Trophoblast cell (in vitro differentiated cells and primary cell): ENCODE measurements around the gene ITPK1.

Experiments
- DNase-seq, 2 donors: peaks; one replicate each; pipeline ENCODE4 v3.0.0-alpha.2; 2016
- H2AFZ ChIP-seq: 2 replicates; pipeline ENCODE4 v1.6.1; 2013; ENCODE audit warnings: low read length, moderate library complexity, mild to moderate bottlenecking; ENCODE audit not compliant: insufficient read depth, poor library complexity
- H2AK5ac ChIP-seq: 2 replicates; pipeline ENCODE4 v1.6.1; 2013; ENCODE audit warnings: mild to moderate bottlenecking, low read length
- H2BK120ac ChIP-seq: 2 replicates; pipeline ENCODE4 v1.6.1; 2013; ENCODE audit warnings: low read length, mild to moderate bottlenecking, moderate library complexity; ENCODE audit not compliant: insufficient read depth, poor library complexity
- H2BK12ac ChIP-seq: 2 replicates; pipeline ENCODE4 v1.6.1; 2013; ENCODE audit warnings: mild to moderate bottlenecking, low read length, moderate library complexity
- H2BK5ac ChIP-seq: 2 replicates; pipeline ENCODE4 v1.6.1; 2013; ENCODE audit warnings: low read length, low read depth, moderate library complexity, mild to moderate bottlenecking; ENCODE audit not compliant: poor library complexity
- H3K14ac ChIP-seq: 2 replicates; pipeline ENCODE4 v1.6.1; 2013; ENCODE audit warnings: mild to moderate bottlenecking, low read length
- H3K18ac ChIP-seq: 2 replicates; pipeline ENCODE4 v1.6.1; 2013; ENCODE audit warnings: mild to moderate bottlenecking, low read length
- H3K23ac ChIP-seq: 2 replicates; pipeline ENCODE4 v1.6.1; 2013; ENCODE audit warnings: low read length
- H3K27ac ChIP-seq: 2 replicates; pipeline ENCODE4 v1.5.1; 2013; ENCODE audit warnings: low read depth, mild to moderate bottlenecking, inconsistent platforms, low read length, moderate library complexity
- H3K27me3 ChIP-seq: 2 replicates; pipeline ENCODE4 v1.6.1; 2013; ENCODE audit warnings: inconsistent platforms, mild to moderate bottlenecking, low read length, moderate library complexity; ENCODE audit not compliant: insufficient read depth
- H3K36me3 ChIP-seq, 2 experiments: 1 replicate in 1 of 2; 2 replicates in 1 of 2; pipeline ENCODE4 v1.6.1; 2013; ENCODE audit warnings: low read length in 2 of 2, mild to moderate bottlenecking in 2 of 2, moderate library complexity in 1 of 2; ENCODE audit not compliant: insufficient read depth in 2 of 2, control insufficient read depth in 1 of 2
- H3K4ac ChIP-seq: 2 replicates; pipeline ENCODE4 v1.6.1; 2013; ENCODE audit warnings: low read depth, mild to moderate bottlenecking, low read length, moderate library complexity
- H3K4me1 ChIP-seq, 2 experiments: 1 replicate in 1 of 2; 2 replicates in 1 of 2; pipeline ENCODE4 v1.6.1; 2013; ENCODE audit warnings: low read length in 2 of 2, mild to moderate bottlenecking in 2 of 2, moderate library complexity in 1 of 2; ENCODE audit not compliant: insufficient read depth in 2 of 2, control insufficient read depth in 1 of 2
- H3K4me2 ChIP-seq: 2 replicates; pipeline ENCODE4 v1.6.1; 2013; ENCODE audit warnings: inconsistent platforms, mild to moderate bottlenecking, low read length, moderate library complexity
- H3K4me3 ChIP-seq: 2 replicates; pipeline ENCODE4 v1.5.1; 2013; ENCODE audit warnings: mild to moderate bottlenecking, low read depth, low read length, inconsistent platforms
- H3K79me1 ChIP-seq: one replicate; pipeline ENCODE4 v1.6.1; 2013; ENCODE audit warnings: low read length
- H3K79me2 ChIP-seq: 2 replicates; pipeline ENCODE4 v1.6.1; 2013; ENCODE audit warnings: low read length, mild to moderate bottlenecking; ENCODE audit not compliant: control insufficient read depth, insufficient read depth, poor library complexity
- H3K9ac ChIP-seq: 2 replicates; pipeline ENCODE4 v1.6.1; 2013; ENCODE audit warnings: mild to moderate bottlenecking, low read length
- H3K9me3 ChIP-seq: 2 replicates; pipeline ENCODE4 v1.6.1; 2013; ENCODE audit warnings: low read depth, mild to moderate bottlenecking, control low read depth, inconsistent platforms, low read length; ENCODE audit not compliant: insufficient read depth
- H4K12ac ChIP-seq: 2 replicates; pipeline ENCODE4 v1.6.1; 2013; ENCODE audit warnings: low read depth, mild to moderate bottlenecking, low read length, moderate library complexity
- H4K8ac ChIP-seq: 2 replicates; pipeline ENCODE4 v1.6.1; 2013; ENCODE audit warnings: low read depth, mild to moderate bottlenecking, low read length, moderate library complexity
- H4K91ac ChIP-seq: one replicate; pipeline ENCODE4 v1.6.1; 2013; ENCODE audit warnings: low read depth, mild to moderate bottlenecking, low read length, moderate library complexity
- WGBS: extraction: QIAGEN DNeasy Blood & Tissue Kit; methylation state at CpG from one replicate; pipeline ENCODE4 v1.1.7; 2013; ENCODE audit warnings: missing lambda C conversion rate; ENCODE audit not compliant: insufficient read length, insufficient coverage; ENCODE audit errors: extremely low coverage; 5-methylcytosine and 5-hydroxymethylcytosine counted together

ITPK1 gene

GRCh38 chr14:93027810-93028723 is 87.7 kb downstream of the ITPK1 start:
- Histone ChIP-seq H3K27ac (no peak overlapping the region), H2AFZ (no peak overlapping the region), H3K14ac (no peak overlapping the region), H3K18ac (no peak overlapping the region), H2BK12ac (no peak overlapping the region), H3K4ac (no peak overlapping the region), H2BK5ac (no peak overlapping the region), H3K36me3 (no peaks in the 10 kb centered on the region), H3K9me3 (peaks cover 2% of the 10 kb centered on the region), H3K23ac (no peak overlapping the region), H4K12ac (no peak overlapping the region), H4K91ac (no peak overlapping the region), H3K4me3 (no peak overlapping the region), H3K79me1 (no peaks in the 10 kb centered on the region), H3K4me2 (no peak overlapping the region), H2BK120ac (no peak overlapping the region), H3K79me2 (no peaks in the 10 kb centered on the region), H3K9ac (no peak overlapping the region), H2AK5ac (no peak overlapping the region), H3K27me3 (no peaks in the 10 kb centered on the region), H3K4me1 (peaks cover 0 to 3% of the 10 kb centered on the region in 2 experiments), H4K8ac (no peak overlapping the region)
- no CpG with 5 or more reads among the region's 19 CpGs for WGBS
- no peak for DNase-seq

- no peak overlapping the region for H2AFZ ChIP-seq
- no peaks in the 10 kb centered on the region for H3K79me2 ChIP-seq
- H4K91ac ChIP-seq, result no peak overlapping the region
- no peak overlapping the region for H3K27ac ChIP-seq
- H3K4me1 ChIP-seq, result peaks cover 0 to 3% of the 10 kb centered on the region in 2 experiments
- H3K4ac ChIP-seq, result no peak overlapping the region
- no peak overlapping the region for H2AK5ac ChIP-seq
- no peak overlapping the region for H3K14ac ChIP-seq
- WGBS, result no CpG with 5 or more reads among the region's 7 CpGs
- no peak overlapping the region for H3K18ac ChIP-seq
- H3K79me1 ChIP-seq, result no peaks in the 10 kb centered on the region
- H3K23ac ChIP-seq, result no peak overlapping the region
- no peak overlapping the region for H2BK12ac ChIP-seq
- peaks cover 2% of the 10 kb centered on the region for H3K9me3 ChIP-seq
- H3K4me3 ChIP-seq, result no peak overlapping the region
- H2BK5ac ChIP-seq, result no peak overlapping the region
- H3K36me3 ChIP-seq, result no peaks in the 10 kb centered on the region
- no peak overlapping the region for H4K12ac ChIP-seq
- no peak for DNase-seq
- H4K8ac ChIP-seq, result no peak overlapping the region
- H3K27me3 ChIP-seq, result no peaks in the 10 kb centered on the region
- H3K9ac ChIP-seq, result no peak overlapping the region
- no peak overlapping the region for H2BK120ac ChIP-seq
- no peak overlapping the region for H3K4me2 ChIP-seq
These were observed 89.4 kb downstream of the ITPK1 start for GRCh38 chr14:93026339-93026738.

GRCh38 chr14:93025055-93025454 is 90.7 kb downstream of the ITPK1 start:
- Histone ChIP-seq H3K27me3 (no peaks in the 10 kb centered on the region), H2BK12ac (no peak overlapping the region), H3K4ac (no peak overlapping the region), H3K79me2 (no peaks in the 10 kb centered on the region), H2AFZ (no peak overlapping the region), H4K8ac (no peak overlapping the region), H3K23ac (no peak overlapping the region), H3K4me3 (no peak overlapping the region), H3K79me1 (no peaks in the 10 kb centered on the region), H3K9me3 (peaks cover 2% of the 10 kb centered on the region), H3K9ac (no peak overlapping the region), H3K14ac (no peak overlapping the region), H3K4me1 (peaks cover 0 to 3% of the 10 kb centered on the region in 2 experiments), H2BK5ac (no peak overlapping the region), H2BK120ac (no peak overlapping the region), H3K27ac (no peak overlapping the region), H4K12ac (no peak overlapping the region), H3K18ac (no peak overlapping the region), H2AK5ac (no peak overlapping the region), H3K36me3 (no peaks in the 10 kb centered on the region), H3K4me2 (no peak overlapping the region), H4K91ac (no peak overlapping the region)
- WGBS, result no CpG with 5 or more reads among the region's 9 CpGs
- no peak for DNase-seq

GRCh38 chr14:93024493-93024892 is 91.2 kb downstream of the ITPK1 start:
- Histone ChIP-seq H2AK5ac (no peak overlapping the region), H2BK120ac (no peak overlapping the region), H3K79me1 (no peaks in the 10 kb centered on the region), H3K27ac (no peak overlapping the region), H2BK12ac (no peak overlapping the region), H4K12ac (no peak overlapping the region), H3K36me3 (no peaks in the 10 kb centered on the region), H3K4me3 (no peak overlapping the region), H3K14ac (no peak overlapping the region), H3K79me2 (no peaks in the 10 kb centered on the region), H2AFZ (no peak overlapping the region), H3K23ac (no peak overlapping the region), H4K91ac (no peak overlapping the region), H3K18ac (no peak overlapping the region), H4K8ac (no peak overlapping the region), H2BK5ac (no peak overlapping the region), H3K4ac (no peak overlapping the region), H3K9ac (no peak overlapping the region), H3K9me3 (no peaks in the 10 kb centered on the region), H3K27me3 (no peaks in the 10 kb centered on the region), H3K4me2 (no peak overlapping the region), H3K4me1 (peaks cover 0 to 3% of the 10 kb centered on the region in 2 experiments)
- DNase-seq, result no peak
- WGBS, result no CpG with 5 or more reads among the region's 5 CpGs
